Nephron progenitor cell (in vitro differentiated cells): Measurements from ENCODE around the gene PPHLN1.

Experiments
- DNase-seq: peaks from one replicate; pipeline ENCODE4 v3.0.0; 2021
- H3K27ac Mint-ChIP-seq: 2 replicates; pipeline ENCODE4 v1.8.0; 2021; ENCODE audit warnings: mild to moderate bottlenecking, moderate library complexity, mixed read lengths
- H3K27me3 Mint-ChIP-seq: 2 replicates; pipeline ENCODE4 v1.8.0; 2021; ENCODE audit warnings: mild to moderate bottlenecking, low read depth, mixed read lengths; ENCODE audit not compliant: poor library complexity
- H3K36me3 Mint-ChIP-seq: 2 replicates; pipeline ENCODE4 v1.8.0; 2021; ENCODE audit warnings: low read depth, mixed read lengths
- H3K4me1 Mint-ChIP-seq: 2 replicates; pipeline ENCODE4 v1.8.0; 2021; ENCODE audit warnings: mixed read lengths
- H3K4me3 Mint-ChIP-seq: 2 replicates; pipeline ENCODE4 v1.8.0; 2021; ENCODE audit warnings: mild to moderate bottlenecking, moderate library complexity, mixed read lengths
- H3K9me3 Mint-ChIP-seq: 2 replicates; pipeline ENCODE4 v1.8.0; 2021; ENCODE audit warnings: mild to moderate bottlenecking, moderate library complexity, mixed read lengths
- CTCF ChIP-seq: fragments of 200-600 bp; sonication (generic); IDR thresholded peaks from 2 replicates; pipeline ENCODE4 v1.5.0; 2021; ENCODE audit warnings: antibody characterized with exemption

The PPHLN1 gene

DNA sequence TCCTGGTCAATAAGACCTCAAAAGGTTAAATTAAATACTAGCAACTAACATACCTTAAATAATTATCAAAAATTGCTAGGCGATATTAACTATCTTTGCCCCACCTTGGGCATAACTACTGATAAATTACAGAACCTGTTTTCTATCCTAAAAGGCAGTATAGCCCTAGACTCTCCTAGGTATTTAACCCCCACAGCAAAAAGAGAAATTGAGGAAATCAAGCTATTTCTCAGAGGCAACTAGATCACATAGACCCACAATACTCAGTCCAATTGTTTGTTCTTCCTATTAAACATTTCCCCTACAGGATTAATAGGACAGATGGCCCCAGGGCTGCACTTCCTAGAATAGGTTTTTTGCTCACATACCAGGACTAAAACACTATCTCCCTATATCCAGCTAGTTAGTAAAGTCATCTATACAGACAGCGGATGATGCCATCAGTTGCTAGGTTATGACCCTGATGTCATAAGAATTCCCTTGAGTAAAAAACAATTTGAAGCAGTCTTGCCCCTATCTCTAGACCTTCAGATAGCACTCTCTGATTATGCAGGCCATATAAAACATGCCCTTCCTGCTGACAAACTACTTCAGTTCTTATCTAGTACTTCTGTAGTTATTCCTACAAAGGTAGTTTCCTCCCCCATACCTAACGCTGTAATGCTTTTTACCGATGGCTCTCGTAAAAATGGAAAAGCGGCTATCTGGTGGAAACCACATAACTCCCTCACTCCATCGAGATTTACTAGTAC is 118.4 kb downstream of the PPHLN1 start:
- Mint-ChIP-seq H3K36me3 (peaks cover 94% of the 10 kb centered on the region), H3K4me3 (no peak overlapping the region), H3K27ac (no peak overlapping the region), H3K27me3 (no peaks in the 10 kb centered on the region), H3K9me3 (peaks cover 26% of the 10 kb centered on the region), H3K4me1 (peaks cover 2% of the 10 kb centered on the region)
- DNase-seq = no peak
- no peak for TF ChIP-seq CTCF

DNA sequence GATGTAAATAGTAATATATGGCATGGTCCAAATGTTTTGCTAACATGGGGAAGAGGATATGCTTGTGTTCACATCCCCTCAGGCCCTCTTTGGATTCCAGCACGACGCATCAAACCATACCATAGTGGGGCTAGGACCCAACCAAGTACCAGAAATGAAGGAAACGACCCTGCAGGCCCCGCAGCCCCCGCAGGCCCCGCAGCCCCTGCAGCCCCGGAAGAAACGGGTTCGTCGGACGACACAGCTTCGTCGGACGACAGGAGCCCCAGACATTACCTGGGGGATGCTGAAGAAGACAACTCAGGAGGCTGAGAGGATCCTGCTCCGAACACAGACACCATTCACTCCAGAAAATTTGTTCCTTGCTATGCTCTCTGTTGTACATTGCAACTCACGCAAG is 119.9 kb downstream of the PPHLN1 start:
- no peak overlapping the region for H3K27ac Mint-ChIP-seq
- no peak for DNase-seq
- peaks cover 17% of the 10 kb centered on the region for H3K4me1 Mint-ChIP-seq
- TF ChIP-seq CTCF = no peak
- H3K9me3 Mint-ChIP-seq = peaks cover 26% of the 10 kb centered on the region
- peaks cover 88% of the 10 kb centered on the region for H3K36me3 Mint-ChIP-seq
- no peak overlapping the region for H3K4me3 Mint-ChIP-seq
- H3K27me3 Mint-ChIP-seq = no peaks in the 10 kb centered on the region

DNA sequence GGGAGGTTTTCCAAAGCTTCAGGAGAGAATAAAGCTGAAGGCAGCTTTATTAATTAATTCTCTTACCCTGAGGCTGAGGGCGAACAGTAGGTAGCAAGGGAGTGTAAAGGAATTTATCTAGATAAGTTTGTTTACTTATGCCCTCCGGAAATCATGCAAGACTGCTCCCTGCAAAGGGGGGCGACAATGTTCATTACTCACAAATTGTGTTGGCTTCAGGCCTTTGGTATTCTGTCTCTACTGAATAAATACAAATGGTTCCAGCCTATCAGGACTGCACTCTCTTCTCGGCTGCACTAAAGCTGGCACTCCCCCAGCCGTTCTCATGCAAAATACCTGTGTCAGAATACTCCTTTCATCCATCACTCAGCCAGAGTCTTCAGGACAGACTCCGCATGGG is 120.8 kb downstream of the PPHLN1 start:
- Mint-ChIP-seq H3K9me3 (peaks cover 26% of the 10 kb centered on the region), H3K36me3 (peaks cover 85% of the 10 kb centered on the region), H3K27ac (peak overlapping the region; percentile 10), H3K4me1 (peaks cover 23% of the 10 kb centered on the region), H3K4me3 (no peak overlapping the region), H3K27me3 (no peaks in the 10 kb centered on the region)
- no peak for TF ChIP-seq CTCF
- DNase-seq = no peak

GRCh38 chr12:42447371-42447786 is 121.4 kb downstream of the PPHLN1 start:
- no peak for TF ChIP-seq CTCF
- Mint-ChIP-seq H3K36me3 (peaks cover 78% of the 10 kb centered on the region), H3K4me3 (no peak overlapping the region), H3K9me3 (peaks cover 26% of the 10 kb centered on the region), H3K27ac (no peak overlapping the region), H3K27me3 (no peaks in the 10 kb centered on the region), H3K4me1 (peaks cover 28% of the 10 kb centered on the region)
- no peak for DNase-seq

- peaks cover 3% of the 10 kb centered on the region for H3K27me3 Mint-ChIP-seq
- peaks cover 21% of the 10 kb centered on the region for H3K9me3 Mint-ChIP-seq
- H3K36me3 Mint-ChIP-seq = peaks cover 70% of the 10 kb centered on the region
- no peak overlapping the region for H3K27ac Mint-ChIP-seq
- no peak for TF ChIP-seq CTCF
- peaks cover 37% of the 10 kb centered on the region for H3K4me1 Mint-ChIP-seq
- no peak overlapping the region for H3K4me3 Mint-ChIP-seq
- no peak for DNase-seq
These were observed 122.9 kb downstream of the PPHLN1 start for GRCh38 chr12:42448841-42449240.

- no peak for DNase-seq
- peaks cover 9% of the 10 kb centered on the region for H3K9me3 Mint-ChIP-seq
- no peak for TF ChIP-seq CTCF
- H3K27ac Mint-ChIP-seq = peak overlapping the region; percentile 61
- peaks cover 3% of the 10 kb centered on the region for H3K27me3 Mint-ChIP-seq
- H3K4me1 Mint-ChIP-seq = peaks cover 37% of the 10 kb centered on the region
- H3K36me3 Mint-ChIP-seq = peaks cover 61% of the 10 kb centered on the region
- no peak overlapping the region for H3K4me3 Mint-ChIP-seq
These were observed 124.3 kb downstream of the PPHLN1 start for GRCh38 chr12:42450248-42450647.
